IMR-90 (cell line): ENCODE data around the gene OR2T2.

Experiments
- BHLHE40 ChIP-seq: fragments of 150-350 bp; IDR thresholded peaks from 2 replicates; pipeline ENCODE4 v1.6.1; 2016; ENCODE audit warnings: mild to moderate bottlenecking, low read depth, low read length
- FOS ChIP-seq: fragments of 150-350 bp; IDR thresholded peaks from 2 replicates; pipeline ENCODE4 v1.6.1; 2016; ENCODE audit warnings: low read depth, low read length
- MAFK ChIP-seq: IDR thresholded peaks from 2 replicates; pipeline ENCODE4 v1.6.1; 2012; ENCODE audit warnings: low read depth, low read length, improper control_type of control experiment
- MXI1 ChIP-seq: IDR thresholded peaks from 2 replicates; pipeline ENCODE4 v1.6.1; 2012; ENCODE audit warnings: low read depth, mild to moderate bottlenecking, low read length, moderate library complexity, borderline replicate concordance
- NFE2L2 ChIP-seq: fragments of 150-350 bp; IDR thresholded peaks from 2 replicates; pipeline ENCODE4 v1.6.1; 2016; ENCODE audit warnings: low read depth, mild to moderate bottlenecking, low read length
- POLR2A ChIP-seq: IDR thresholded peaks from 2 replicates; pipeline ENCODE4 v1.6.1; 2012; ENCODE audit warnings: mild to moderate bottlenecking, low read depth, low read length
- RCOR1 ChIP-seq: IDR thresholded peaks from 2 replicates; pipeline ENCODE4 v1.6.1; 2012; ENCODE audit warnings: mild to moderate bottlenecking, low read length, improper control_type of control experiment; ENCODE audit not compliant: insufficient replicate concordance
- RFX5 ChIP-seq: IDR thresholded peaks from 2 replicates; pipeline ENCODE4 v1.8.0; 2012; ENCODE audit warnings: low read depth, mild to moderate bottlenecking, low read length, moderate library complexity
- TF ChIP-seq, protein P1 (sequence below): conservative IDR thresholded peaks from 2 replicates; pipeline ENCODE4 v1.5.1; 2012; ENCODE audit warnings: mild to moderate bottlenecking, low read depth, low read length, improper control_type of control experiment
- TF ChIP-seq, protein P2 (sequence below): fragments of 150-350 bp; IDR thresholded peaks from 2 replicates; pipeline ENCODE4 v1.6.1; 2017; ENCODE audit warnings: mild to moderate bottlenecking, antibody characterized with exemption, low read length, low read depth

DNA sequence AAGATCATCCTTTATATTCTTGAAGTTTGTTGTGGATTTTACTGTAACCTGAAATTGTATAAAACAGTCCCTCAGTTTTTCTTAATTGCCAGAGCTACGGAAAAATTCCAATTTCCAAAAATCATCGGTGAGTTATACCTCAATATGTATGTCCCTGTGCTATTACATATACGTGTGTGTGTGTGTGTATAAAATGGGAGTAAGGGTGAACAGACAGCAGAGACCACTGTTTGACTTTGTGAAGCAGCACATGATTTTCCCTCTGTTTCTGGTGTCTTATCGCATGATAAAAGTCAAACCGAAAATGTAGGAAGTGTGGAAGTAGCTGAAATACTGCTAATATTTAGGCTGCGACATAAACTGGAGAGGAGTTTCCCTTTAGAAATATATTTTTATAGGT lies 41.4 kb upstream of the OR2T2 start:
- TF ChIP-seq, protein P1, sequence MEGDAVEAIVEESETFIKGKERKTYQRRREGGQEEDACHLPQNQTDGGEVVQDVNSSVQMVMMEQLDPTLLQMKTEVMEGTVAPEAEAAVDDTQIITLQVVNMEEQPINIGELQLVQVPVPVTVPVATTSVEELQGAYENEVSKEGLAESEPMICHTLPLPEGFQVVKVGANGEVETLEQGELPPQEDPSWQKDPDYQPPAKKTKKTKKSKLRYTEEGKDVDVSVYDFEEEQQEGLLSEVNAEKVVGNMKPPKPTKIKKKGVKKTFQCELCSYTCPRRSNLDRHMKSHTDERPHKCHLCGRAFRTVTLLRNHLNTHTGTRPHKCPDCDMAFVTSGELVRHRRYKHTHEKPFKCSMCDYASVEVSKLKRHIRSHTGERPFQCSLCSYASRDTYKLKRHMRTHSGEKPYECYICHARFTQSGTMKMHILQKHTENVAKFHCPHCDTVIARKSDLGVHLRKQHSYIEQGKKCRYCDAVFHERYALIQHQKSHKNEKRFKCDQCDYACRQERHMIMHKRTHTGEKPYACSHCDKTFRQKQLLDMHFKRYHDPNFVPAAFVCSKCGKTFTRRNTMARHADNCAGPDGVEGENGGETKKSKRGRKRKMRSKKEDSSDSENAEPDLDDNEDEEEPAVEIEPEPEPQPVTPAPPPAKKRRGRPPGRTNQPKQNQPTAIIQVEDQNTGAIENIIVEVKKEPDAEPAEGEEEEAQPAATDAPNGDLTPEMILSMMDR, result no peak
- TF ChIP-seq POLR2A (no peak), NFE2L2 (no peak), BHLHE40 (no peak), RFX5 (no peak), MAFK (no peak), FOS (no peak), RCOR1 (no peak), MXI1 (no peak)
- TF ChIP-seq, protein P2, sequence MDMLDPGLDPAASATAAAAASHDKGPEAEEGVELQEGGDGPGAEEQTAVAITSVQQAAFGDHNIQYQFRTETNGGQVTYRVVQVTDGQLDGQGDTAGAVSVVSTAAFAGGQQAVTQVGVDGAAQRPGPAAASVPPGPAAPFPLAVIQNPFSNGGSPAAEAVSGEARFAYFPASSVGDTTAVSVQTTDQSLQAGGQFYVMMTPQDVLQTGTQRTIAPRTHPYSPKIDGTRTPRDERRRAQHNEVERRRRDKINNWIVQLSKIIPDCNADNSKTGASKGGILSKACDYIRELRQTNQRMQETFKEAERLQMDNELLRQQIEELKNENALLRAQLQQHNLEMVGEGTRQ, result no peak
